Duodenal mucosa (tissue), 2 donors: Measurements from ENCODE around the gene PHF10.

Experiments used
- H3K27ac ChIP-seq: one replicate; pipeline ENCODE4 v1.7.0; 2013; ENCODE audit warnings: low read depth, low read length
- H3K27me3 ChIP-seq, 2 donors: one replicate each; pipeline ENCODE4 v1.7.0; 2013; ENCODE audit warnings: low read length in 2 of 2, control low read depth in 1 of 2; ENCODE audit not compliant: insufficient read depth in 2 of 2, control insufficient read depth in 1 of 2
- H3K36me3 ChIP-seq, 2 donors: one replicate each; pipeline ENCODE4 v1.7.0; 2013; ENCODE audit warnings: low read length in 2 of 2, control low read depth in 1 of 2; ENCODE audit not compliant: insufficient read depth in 2 of 2, control insufficient read depth in 1 of 2
- H3K4me1 ChIP-seq, 2 donors: one replicate each; pipeline ENCODE4 v1.7.0; 2013; ENCODE audit warnings: low read length in 2 of 2, control low read depth in 1 of 2; ENCODE audit not compliant: insufficient read depth in 2 of 2, control insufficient read depth in 1 of 2
- H3K4me3 ChIP-seq, 2 donors: one replicate each; pipeline ENCODE4 v1.7.0; 2013; ENCODE audit warnings: low read length in 2 of 2, low read depth in 1 of 2
- H3K9ac ChIP-seq, 2 donors: one replicate each; pipeline ENCODE4 v1.7.0; 2013; ENCODE audit warnings: low read length in 2 of 2, low read depth in 1 of 2
- H3K9me3 ChIP-seq, 2 donors: one replicate each; pipeline ENCODE4 v1.7.0; 2013; ENCODE audit warnings: low read length in 2 of 2, control low read depth in 1 of 2; ENCODE audit not compliant: control insufficient read depth in 1 of 2

PHF10 gene

DNA sequence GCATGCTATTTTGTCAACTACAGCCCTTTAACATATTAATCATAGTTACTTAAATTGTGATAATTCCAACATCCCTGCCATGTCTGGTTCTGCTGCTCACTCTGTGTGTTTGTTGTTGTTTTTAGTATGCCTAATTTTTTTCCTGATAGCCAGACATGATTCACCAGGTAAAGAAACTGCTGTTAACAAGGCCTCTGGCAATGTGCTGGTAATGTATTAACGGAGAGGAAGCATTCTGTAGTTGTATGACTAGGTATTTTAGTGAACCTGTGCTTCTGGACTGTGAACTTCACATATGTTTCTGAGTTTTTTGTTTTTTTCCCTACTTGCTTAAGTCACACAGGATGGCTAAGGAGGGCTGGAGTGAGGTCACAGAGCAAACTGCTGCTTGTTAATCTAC lies 22.3 kb upstream of the PHF10 start:
- no peaks in the 10 kb centered on the region for H3K27me3 ChIP-seq
- H3K4me1 ChIP-seq: peaks cover 11 to 13% of the 10 kb centered on the region in 2 donors
- no peaks in the 10 kb centered on the region for H3K9me3 ChIP-seq
- H3K27ac ChIP-seq: no peak overlapping the region
- H3K36me3 ChIP-seq: no peaks in the 10 kb centered on the region
- no peak overlapping the region for H3K4me3 ChIP-seq
- no peak overlapping the region for H3K9ac ChIP-seq

DNA sequence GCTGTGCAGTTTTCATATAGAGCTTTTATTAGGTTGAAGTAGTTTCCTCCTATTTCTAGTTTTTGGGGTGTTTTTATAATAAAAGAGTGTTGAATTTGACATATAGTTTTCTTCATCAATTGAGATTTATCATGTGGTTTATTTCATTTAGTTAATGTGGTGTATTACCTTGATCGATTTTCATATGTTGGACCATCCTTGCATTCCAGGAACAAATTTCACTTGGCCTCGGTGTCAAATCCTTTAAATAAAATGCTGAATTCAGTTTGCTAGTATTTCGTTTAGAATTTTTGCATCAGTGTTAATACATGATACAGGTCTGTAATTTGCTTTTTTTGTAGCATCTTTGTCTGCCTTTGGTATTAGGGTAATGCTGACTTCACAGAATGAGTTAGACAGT lies 21.1 kb upstream of the PHF10 start:
- Histone ChIP-seq H3K9me3 (no peaks in the 10 kb centered on the region), H3K4me1 (peaks cover 4 to 10% of the 10 kb centered on the region in 2 donors), H3K27me3 (no peaks in the 10 kb centered on the region), H3K4me3 (no peak overlapping the region), H3K27ac (no peak overlapping the region), H3K36me3 (no peaks in the 10 kb centered on the region), H3K9ac (no peak overlapping the region)

DNA sequence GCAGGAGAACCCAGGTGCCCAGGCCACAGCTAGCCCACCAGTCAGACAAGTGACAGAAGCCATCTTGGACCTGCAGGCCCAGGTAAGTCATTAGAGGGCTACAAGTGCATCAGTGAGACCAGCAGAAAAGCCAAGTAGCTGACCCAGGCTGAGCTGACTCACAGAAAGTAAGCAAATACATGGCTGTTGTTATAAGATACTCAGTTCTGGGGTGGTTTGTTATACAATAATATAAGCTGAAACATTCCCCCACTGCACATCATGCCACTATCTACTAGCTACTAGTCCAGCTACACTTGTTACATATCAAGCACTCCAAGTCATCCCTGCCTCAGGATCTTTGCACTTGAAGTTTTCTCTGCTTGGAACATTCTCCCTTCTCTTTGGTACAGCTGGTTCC lies 17.0 kb upstream of the PHF10 start:
- no peaks in the 10 kb centered on the region for H3K36me3 ChIP-seq
- H3K4me1 ChIP-seq: no peaks in the 10 kb centered on the region
- no peak overlapping the region for H3K9ac ChIP-seq
- no peaks in the 10 kb centered on the region for H3K9me3 ChIP-seq
- H3K27me3 ChIP-seq: no peaks in the 10 kb centered on the region
- H3K4me3 ChIP-seq: no peak overlapping the region
- H3K27ac ChIP-seq: no peak overlapping the region

DNA sequence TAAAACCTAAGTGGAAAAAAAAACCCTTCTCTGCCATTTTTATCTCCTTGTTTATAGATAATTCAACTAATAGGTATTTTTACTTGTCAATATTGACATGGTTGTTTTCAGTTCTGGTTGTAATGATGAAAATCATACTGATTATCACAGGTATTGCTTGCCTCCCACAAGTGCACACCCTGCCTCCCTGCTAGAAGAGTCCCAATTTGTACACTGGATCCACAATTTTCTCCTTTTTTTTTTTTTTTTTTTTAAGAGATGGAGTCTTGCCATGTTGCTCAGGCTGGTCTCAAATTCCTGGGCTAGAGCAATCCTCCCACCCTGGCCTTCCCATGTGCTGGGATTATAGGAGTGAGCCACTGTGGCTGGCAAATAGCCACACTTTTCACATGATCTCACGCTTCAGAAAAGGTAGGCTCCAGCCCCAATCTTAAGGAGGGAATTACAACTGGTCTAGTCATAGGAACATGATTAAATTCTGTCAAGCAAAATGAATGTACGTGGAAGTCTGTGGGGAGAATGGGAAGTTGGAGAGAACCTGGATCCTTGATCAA lies 14.8 kb upstream of the PHF10 start:
- H3K9ac ChIP-seq: no peak overlapping the region
- H3K4me3 ChIP-seq: no peak overlapping the region
- no peaks in the 10 kb centered on the region for H3K27me3 ChIP-seq
- no peaks in the 10 kb centered on the region for H3K4me1 ChIP-seq
- no peak overlapping the region for H3K27ac ChIP-seq
- no peaks in the 10 kb centered on the region for H3K9me3 ChIP-seq
- no peaks in the 10 kb centered on the region for H3K36me3 ChIP-seq

DNA sequence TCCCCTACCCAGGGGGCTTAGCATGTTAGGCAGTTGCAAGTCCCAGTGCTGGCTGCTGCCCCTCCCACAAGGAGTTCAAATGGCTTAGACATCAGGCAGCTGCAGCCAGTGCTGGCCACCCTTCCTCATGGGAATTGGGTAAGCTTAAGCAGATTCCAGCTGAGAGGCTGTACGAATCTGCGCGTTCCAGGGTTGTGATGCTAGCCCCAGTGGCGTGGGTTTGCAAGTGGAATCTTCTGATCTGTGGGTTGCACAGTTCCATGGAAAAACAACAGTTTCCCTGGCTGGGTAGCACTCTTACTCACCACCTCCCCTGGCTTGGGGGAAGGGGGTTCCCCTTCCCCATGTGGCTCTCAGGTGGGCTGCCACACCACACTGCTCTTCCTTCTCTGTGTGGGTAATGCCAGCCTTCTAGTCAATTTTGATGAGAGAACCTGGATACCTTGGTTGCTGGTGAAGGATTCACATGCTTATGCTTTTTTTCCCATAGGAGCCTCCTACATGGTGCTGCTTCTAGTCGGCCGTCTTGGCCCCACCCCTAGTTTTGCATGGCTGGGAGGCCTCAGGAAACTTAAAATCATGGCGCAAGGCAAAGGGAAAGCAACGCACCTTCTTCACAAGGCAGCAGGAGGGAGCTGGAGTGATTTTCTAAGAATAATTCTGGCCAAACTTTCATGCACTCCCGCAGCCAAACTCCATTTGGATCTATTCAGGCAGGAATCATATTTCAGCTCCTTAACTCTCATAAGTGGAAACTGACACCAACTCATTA lies 14.1 kb upstream of the PHF10 start:
- H3K9ac ChIP-seq: no peak overlapping the region

DNA sequence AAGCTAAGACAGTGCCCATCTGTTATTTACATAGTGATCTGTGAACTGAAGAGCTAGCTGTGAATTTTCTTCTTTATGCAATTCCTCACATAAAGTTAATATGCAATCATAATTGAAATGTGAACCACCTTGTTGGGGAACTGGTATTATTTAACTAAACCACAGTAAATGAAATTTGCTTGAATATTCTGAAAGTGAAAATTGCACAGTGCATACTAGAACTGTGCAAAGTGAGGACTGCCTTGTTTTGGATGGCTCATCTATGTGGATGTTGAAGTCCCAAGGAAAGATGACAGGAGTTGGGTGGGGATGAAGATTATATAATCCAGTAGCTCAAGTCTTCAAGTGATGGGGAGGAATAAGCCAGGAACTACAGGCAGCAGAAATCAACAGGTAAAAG lies 5.7 kb upstream of the PHF10 start:
- H3K9me3 ChIP-seq: no peaks in the 10 kb centered on the region
- no peak overlapping the region for H3K27ac ChIP-seq
- H3K4me1 ChIP-seq: peaks cover 4 to 8% of the 10 kb centered on the region in 2 donors
- no peaks in the 10 kb centered on the region for H3K27me3 ChIP-seq
- H3K36me3 ChIP-seq: no peaks in the 10 kb centered on the region
- H3K4me3 ChIP-seq: no peak overlapping the region
- no peak overlapping the region for H3K9ac ChIP-seq

More for the DNA sequence above, 14.1 kb upstream of the PHF10 start:
- Histone ChIP-seq H3K4me1 (no peaks in the 10 kb centered on the region), H3K27ac (no peak overlapping the region), H3K4me3 (no peak overlapping the region), H3K27me3 (no peaks in the 10 kb centered on the region), H3K9me3 (no peaks in the 10 kb centered on the region), H3K36me3 (no peaks in the 10 kb centered on the region)

DNA sequence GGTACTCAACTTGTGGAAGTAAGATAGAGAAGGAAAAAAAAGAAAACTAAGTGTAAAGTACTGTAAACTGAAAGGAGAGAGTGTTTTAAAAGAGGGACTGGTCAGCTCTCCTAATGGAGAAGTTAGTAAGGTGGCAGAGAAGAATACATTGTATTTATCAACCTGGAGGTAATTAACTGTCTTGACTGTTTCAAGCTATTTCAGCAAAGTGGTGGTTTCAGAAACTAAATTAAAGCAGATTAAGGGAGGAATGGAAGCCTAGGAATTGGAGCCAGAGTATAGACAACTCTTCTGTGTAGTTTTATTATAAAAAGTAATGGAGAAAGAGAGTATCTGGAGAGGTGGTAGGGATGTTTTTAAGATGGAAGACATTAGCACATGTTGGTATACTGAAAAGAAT lies 2.7 kb upstream of the PHF10 start:
- H3K4me3 ChIP-seq: no peak overlapping the region
- H3K27me3 ChIP-seq: no peaks in the 10 kb centered on the region
- peaks cover 11 to 17% of the 10 kb centered on the region in 2 donors for H3K4me1 ChIP-seq
- H3K27ac ChIP-seq: no peak overlapping the region
- no peaks in the 10 kb centered on the region for H3K9me3 ChIP-seq
- no peaks in the 10 kb centered on the region for H3K36me3 ChIP-seq
- no peak overlapping the region for H3K9ac ChIP-seq

DNA sequence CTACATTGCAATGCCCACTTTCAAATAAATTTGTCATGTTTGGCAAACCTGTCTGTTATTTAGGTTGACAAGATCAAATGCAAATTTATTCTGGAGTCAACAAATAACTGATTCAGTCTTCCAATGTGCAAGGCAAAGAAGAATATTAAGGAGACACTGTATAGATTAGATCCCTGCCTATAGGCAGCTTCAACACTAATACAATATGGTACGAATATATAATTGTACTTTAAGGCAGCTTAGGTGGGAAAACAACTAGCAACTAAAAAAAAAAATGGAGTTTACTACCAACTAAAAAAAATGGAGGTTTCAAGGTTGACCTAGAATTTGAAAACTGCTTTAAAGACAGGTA lies 1.7 kb upstream of the PHF10 start:
- no peaks in the 10 kb centered on the region for H3K27me3 ChIP-seq
- peaks cover 19 to 21% of the 10 kb centered on the region in 2 donors for H3K4me1 ChIP-seq
- H3K36me3 ChIP-seq: no peaks in the 10 kb centered on the region
- H3K27ac ChIP-seq: no peak overlapping the region
- no peaks in the 10 kb centered on the region for H3K9me3 ChIP-seq
- no peak overlapping the region for H3K9ac ChIP-seq
- no peak overlapping the region for H3K4me3 ChIP-seq

DNA sequence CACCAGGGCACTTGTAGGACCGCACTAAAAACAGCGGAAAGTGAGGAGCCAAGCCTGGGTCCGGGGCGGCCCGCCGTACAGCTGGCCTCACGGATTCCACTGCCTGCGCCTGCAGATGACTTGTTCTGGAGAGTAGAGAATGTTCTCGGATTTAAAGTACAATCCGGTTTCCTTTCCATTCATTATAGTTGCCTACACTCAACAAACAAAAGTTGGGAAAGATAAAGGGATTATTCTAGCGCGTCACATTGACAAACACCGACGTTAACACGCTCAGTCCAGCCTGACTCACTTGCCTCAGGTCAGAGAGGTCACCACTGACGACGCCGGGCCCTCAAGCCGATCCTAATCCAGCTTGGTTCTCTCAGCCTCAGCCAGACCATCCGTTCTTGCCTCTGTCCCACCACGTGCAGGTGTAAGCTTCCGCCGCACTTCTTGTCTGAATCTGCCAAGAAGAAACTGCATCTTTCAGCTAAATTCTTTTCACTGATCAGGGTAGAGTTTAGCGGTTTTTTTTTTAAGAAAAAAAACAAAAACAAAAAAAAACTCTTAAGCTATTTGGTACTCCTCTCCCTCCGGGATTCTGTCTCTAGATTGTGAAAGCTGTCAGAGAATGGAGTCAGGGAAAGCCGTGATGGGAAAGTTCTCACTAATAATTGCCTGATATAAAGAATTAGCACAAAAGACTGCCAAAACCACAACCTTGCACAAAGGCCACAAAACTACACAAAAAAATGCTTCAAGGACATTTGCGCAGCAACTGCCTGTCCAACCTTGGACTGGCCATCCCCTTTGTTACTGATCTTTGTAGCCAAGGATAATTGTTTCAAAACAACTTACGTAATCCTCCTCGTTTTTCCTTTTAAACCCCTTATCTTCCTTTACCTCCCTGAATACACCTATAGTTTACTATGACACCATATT lies 1.1 kb upstream of the PHF10 start:
- H3K36me3 ChIP-seq: no peaks in the 10 kb centered on the region
- H3K9me3 ChIP-seq: no peaks in the 10 kb centered on the region
- peak overlapping the region; percentile 54 to 55 for H3K9ac ChIP-seq
- H3K4me3 ChIP-seq: peak overlapping the region; percentile 77 to 80
- no peaks in the 10 kb centered on the region for H3K27me3 ChIP-seq
- H3K27ac ChIP-seq: peak overlapping the region; percentile 82
- H3K4me1 ChIP-seq: peaks cover 19 to 21% of the 10 kb centered on the region in 2 donors

DNA sequence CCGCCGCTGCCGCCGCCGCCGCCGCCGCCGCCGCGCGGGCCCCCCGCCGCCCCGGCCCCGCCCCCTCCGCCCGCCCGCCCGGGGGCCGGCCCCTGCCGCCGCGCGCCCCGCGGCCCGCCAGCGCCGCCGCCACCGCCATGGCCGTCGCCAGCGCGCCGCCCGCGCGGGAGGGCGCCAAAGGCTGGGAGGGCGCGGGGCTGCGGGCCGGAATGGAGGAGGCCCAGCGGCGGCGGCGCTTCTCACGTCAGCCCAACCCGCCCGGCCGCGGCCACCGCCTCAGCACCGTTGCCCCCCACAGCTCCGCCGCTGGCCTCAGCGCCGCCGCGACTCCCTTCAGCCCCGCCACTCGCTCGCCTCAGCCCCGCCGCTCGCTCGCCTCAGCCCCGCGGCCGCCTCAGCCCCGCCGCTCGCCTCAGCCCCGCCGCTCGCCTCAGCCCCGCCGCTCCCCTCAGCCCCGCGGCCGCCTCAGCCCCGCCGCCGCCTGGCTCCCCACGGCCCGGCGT lies 258 bp downstream of the PHF10 start:
- H3K27me3 ChIP-seq: no peaks in the 10 kb centered on the region
- H3K27ac ChIP-seq: peak overlapping the region; percentile 89
- no peak overlapping the region for H3K9ac ChIP-seq
- peak overlapping the region in 1 of 2 donors; percentile 56 for H3K4me3 ChIP-seq
- peaks cover 19 to 21% of the 10 kb centered on the region in 2 donors for H3K4me1 ChIP-seq
- no peaks in the 10 kb centered on the region for H3K36me3 ChIP-seq
- no peaks in the 10 kb centered on the region for H3K9me3 ChIP-seq
